ENCODE measurements around the gene TMBIM1. TPM values are rescaled to one million over a fixed set of nuclear protein-coding genes. Genes with fewer than 3 reads are reported as not detected.

Gene TMBIM1
- total RNA-seq, 1 experiment from 2014 or later: 83.7 TPM

DNA sequence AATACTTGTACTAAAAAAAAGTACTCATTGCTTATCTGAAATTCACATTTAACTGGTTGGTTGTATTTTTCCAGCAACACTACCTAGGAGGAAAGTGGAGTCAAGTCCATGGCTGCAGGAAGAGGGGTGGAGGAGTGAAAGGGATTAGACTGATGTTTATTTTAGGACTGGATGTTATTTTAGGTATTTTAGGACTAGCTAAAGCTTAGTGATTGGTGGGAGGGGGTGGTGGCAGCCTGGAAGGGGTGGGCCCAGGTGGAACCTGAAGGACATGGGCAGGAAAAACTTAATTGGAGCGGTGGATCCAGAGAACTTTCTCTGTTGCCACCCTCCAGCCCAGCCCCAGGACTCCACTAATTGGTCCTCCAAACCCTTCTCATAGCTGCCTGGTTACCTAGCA lies 3.9 kb upstream of the TMBIM1 start:
- in situ Hi-C loops (cut with HindIII; ENCODE audit: low sequenced_read_pairs): no loop called here
- no peak for DNase-seq (ENCODE audit: low spot score)

DNA sequence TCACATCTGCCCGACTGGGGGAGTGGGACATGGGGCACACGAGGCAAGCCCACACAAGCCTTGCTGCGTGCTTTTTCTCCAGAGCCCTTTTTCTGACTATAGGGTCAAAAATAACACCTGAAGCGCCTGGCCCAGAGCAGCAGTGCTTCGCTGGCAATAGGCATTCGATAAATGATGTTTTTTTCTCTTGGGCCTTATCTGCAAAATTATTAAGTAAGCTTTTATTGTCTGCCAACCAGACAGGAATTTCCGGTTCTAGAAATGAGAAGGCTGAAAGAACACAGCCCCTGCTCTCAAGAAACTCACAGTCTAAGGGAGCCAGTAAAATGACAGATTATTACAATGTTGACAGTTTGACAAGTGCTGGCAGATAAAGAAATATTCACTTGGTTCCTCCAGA lies 2.7 kb upstream of the TMBIM1 start:
- in situ Hi-C loops (cut with HindIII; ENCODE audit: low sequenced_read_pairs): no loop called here
- no peak for DNase-seq (ENCODE audit: low spot score)

DNA sequence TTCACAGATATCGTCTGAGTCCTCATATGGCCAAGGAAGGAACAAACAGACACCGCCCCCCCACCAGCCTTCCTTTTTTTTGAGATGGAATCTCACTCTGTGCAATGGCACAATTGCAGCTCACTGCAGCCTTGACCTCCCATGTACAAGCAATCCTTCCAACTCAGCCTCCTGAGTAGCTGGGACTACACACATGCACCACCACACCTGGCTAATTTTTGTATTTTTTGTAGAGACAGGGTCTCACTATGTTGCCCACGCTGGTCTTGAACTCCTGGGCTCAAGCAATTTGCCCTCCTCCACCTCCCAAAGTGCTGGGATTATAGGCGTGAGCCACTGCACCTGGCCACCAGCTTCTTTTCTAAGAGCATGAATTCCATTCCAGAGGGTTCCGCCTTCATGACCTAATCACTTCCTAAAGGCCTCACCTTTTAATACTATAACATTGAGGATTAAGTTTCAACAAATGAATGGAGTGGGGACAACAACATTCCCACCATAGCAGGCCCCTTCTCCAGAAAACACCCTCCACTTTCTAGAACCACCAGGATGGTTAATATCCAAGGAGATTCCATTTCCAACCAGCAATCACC lies 2.2 kb upstream of the TMBIM1 start:
- no peak for DNase-seq (ENCODE audit: low spot score)

DNA sequence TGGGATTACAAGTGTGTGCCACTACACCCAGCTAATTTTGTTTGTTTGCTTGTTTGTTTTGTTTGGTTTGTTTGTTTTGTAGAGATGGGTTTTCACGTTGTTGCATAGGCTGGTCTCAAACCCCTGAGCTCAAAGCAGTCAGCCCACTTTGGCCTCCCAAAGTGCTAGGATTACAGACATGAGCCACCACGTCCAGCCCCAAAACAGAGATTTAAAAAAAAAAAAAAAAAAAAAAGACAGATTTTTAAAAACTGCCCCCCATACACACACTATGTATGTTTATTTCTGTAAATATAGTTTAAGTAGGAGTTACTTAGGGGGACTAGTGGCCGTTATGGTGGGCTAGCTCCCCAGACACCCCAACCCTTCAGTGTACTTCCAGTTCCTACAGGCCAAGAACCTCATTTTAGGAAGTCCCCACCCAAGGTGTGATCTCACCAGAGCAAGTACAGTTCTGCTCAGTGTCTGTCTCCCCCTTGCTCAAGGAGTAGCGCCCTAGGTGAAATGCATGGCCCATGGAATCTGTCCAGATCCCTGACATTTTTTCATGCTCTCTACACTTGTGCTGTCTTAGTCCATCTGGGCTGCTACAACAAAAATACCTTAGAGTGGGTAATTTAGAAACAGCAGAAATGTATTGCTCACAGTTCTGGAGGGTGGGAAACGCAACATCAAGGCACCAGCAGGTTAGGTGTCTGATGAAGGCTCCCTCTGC lies 1.6 kb upstream of the TMBIM1 start:
- in situ Hi-C loops (cut with HindIII; ENCODE audit: low sequenced_read_pairs): no loop called here

More for the DNA sequence above, 2.2 kb upstream of the TMBIM1 start:
- in situ Hi-C loops (cut with HindIII; ENCODE audit: low sequenced_read_pairs): no loop called here

DNA sequence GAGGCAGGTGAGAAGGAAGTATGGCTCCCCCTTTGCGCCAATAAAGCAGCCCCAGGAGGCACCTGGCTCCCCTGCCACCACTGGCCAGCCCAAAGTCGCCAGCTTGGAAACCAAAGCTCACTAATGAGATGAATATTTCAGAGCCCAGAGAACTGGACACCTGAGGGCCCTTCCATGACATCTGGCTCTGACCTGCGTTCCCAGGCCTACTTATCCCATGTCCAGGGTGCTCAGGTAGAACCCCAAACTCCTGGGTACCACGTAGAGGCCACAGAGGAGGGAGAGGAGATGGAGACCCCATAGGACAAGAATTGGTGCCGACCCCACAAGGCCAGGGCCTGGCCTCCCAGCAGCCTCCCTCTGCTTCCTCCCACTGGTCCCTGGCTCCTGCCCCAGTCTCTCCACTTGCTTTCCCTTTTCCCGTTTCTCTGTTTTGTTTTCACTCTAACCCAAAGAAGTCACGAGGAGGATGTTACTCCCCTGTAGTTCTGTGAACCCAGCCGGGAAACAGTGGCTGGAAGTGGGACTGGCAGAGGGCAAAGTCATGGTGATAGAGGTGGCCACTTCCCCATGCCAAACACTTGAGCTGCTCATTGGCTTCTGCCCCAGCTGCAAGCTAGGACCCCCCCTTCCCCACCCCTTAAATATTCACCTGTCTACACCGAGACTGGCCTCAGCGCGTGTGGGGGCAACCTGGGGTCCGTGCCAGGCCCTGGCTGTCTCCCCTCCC lies 820 bp downstream of the TMBIM1 start:
- in situ Hi-C loops (cut with HindIII; ENCODE audit: low sequenced_read_pairs): no loop called here
- DNase-seq (ENCODE audit: low spot score): peak; percentile 12

More for the DNA sequence above, 1.6 kb upstream of the TMBIM1 start:
- no peak for DNase-seq (ENCODE audit: low spot score)

DNA sequence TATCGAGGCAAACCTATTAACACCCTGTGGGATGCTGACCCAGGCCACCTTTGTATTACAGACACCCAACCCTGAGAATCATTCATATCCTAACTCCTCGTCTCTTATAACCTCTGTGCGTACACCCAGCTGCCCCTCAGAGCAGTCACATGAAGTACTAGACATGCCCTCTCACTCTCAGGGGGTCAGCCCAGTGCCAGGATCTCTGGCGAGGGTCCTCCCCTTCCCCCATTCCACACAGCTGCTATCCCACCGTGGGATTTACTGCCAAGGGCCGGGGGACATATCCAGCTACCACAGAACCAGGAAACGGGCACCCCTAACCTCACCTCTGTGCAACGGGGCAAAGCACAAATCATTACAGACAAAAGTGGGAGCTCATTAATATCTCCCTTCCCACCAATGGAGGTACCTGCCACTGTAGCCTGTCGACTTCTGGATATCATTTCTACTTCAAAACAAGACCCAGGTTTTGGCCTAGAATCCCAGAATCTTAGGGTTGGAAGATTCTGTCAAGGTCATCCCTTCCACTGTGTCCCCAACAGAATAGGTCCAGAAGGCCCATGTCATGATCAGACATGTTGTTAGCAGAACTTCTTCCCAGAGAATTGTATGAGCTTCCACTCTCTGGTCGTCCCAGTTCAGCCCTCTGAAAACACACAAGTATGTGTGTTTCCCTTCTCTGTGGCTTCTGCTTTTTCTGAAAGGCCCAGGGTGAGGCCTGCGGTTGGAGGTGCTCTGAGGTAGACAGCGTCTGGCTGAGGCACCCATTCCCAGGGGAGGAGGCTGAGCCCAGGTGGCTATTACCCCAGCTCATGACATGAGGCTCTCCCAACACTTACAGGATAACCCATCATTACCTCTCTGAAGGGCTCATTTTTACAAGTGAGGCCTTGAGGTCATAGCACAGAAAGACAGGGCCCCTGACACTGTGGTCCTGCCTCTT lies 1.7 kb downstream of the TMBIM1 start:
- peak; percentile 11 for DNase-seq (ENCODE audit: low spot score)
- in situ Hi-C loops (cut with HindIII; ENCODE audit: low sequenced_read_pairs): no loop called here

DNA sequence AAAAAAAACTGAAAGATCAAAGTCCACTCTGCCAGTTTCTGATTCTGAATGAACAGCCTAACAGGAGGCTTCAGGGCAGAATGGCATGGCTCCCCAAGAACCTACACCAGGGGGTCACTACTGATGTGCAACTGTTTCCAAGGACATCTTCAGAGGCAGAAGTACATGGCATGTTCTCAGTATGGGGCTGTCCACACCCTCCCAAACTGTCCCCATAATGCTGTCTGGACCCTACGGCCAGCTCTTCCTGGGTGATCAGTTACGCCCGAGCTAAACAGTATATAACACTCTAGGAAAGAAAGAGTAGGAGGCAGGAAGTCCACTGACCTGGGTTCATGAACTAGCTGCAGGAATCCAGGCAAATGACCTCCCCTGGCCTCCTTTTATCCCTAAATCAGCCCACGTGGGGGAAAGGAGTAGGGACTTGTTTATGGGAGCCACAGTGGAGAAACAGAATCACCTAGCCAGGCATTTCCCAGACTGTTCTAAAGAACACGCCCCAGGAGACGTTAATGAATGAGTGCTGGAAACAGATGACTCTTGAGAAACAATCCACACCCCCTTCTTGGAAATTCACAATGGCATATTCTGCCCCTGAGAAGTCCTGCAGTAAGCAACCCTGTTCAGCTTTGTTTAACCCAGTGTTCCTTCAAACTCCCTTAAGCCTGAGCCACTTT lies 2.5 kb downstream of the TMBIM1 start:
- DNase-seq (ENCODE audit: low spot score): peak; percentile 10
- in situ Hi-C loops (cut with HindIII; ENCODE audit: low sequenced_read_pairs): no loop called here

DNA sequence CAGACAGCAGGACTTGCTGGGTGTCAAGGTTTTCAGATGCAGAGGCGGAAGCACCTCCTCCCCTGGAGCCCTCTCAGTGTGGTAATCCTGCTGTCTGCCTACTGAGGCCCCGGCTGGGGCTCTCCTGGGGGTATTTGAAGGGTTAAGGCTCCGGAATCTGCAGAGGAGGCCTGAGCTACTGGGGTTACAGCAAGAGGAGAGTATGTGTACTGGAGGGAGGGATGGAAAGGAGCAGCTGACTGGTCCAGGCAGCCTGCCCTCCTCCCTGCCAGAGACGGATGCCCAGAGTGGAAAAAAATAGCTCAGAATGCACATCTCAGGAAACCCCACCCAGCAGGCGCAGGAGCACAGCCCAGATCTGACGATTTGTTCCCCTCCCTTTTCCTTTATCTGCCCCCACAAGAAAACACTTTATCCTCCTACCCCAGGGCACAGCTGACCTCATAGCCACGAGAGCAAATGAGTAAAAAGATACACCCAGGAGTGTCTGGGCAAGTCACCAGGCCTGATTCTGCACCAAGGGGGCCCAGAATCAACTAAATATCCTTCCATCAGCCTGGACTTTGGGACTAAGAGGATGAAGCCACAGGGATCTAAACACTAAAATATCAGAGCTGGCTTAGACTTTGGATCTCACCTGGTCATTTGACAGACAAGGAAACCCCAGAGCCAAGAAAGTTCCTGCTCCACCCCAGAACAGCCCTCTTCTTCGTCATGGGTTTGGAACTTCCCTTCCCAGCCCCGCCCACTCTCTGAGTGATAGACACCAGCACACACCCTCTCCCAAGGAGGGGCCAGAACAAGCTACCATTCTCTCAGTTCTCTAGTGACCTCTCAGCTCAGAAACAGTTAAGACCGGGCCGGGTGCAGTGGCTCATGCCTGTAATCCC lies 5.5 kb downstream of the TMBIM1 start:
- peak; percentile 97 for DNase-seq (ENCODE audit: low spot score)
- in situ Hi-C loops (cut with HindIII; ENCODE audit: low sequenced_read_pairs): no loop called here

DNA sequence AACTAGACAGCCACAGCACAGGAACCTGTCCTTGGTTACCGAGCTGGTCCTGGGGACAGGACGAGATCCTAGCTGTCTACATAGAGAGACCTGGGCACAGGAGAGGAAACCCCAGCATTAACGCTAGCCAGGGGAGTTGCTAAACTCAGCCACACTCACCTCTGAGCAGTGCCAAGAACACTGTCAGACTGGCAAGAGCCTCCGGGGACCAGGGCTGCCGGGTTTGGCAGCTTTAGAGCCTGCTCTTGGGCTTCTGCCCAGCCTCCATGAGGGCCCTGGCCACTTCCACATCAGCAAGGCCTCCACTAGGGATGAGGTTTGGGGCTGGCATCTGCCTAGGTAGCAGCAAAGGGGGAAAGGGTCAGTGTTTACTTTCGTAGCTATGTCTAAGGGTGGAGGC lies 6.7 kb downstream of the TMBIM1 start:
- in situ Hi-C loops (cut with HindIII; ENCODE audit: low sequenced_read_pairs): no loop called here
- peak; percentile 67 for DNase-seq (ENCODE audit: low spot score)

DNA sequence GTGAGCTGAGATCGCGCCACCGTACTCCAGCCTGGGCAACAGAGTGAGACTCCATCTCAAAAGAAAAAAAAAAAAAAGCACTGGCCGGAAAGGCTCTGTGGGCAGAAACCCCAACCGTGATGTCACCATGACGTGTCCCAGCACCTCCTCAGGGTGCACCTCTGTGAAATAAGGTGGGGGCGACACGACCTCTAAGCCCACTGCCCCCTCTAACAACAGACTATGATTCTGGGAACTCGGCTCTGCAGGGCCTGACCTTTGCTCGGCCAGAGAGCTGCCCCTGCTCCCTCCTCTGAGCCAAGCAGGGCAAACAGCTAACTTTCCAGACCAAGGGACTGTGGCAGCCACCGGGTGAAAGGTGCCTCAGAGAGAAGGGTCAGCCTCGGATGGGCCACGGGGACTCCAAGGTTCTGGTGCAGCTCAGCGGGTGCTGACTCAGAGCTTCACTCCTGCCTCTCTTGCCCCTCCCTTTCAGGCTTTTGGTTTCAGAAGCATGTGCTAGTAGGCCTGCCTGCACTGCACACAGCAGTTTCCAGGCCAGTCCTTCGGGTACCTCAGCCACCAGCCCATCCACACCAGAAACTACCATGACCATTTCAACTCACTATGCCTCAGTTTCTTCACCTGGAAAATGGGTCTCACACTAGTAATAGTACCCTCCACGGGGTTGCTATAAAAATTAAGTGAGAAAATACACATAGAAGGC lies 8.0 kb downstream of the TMBIM1 start:
- in situ Hi-C loops (cut with HindIII; ENCODE audit: low sequenced_read_pairs): no loop called here
- no peak for DNase-seq (ENCODE audit: low spot score)

DNA sequence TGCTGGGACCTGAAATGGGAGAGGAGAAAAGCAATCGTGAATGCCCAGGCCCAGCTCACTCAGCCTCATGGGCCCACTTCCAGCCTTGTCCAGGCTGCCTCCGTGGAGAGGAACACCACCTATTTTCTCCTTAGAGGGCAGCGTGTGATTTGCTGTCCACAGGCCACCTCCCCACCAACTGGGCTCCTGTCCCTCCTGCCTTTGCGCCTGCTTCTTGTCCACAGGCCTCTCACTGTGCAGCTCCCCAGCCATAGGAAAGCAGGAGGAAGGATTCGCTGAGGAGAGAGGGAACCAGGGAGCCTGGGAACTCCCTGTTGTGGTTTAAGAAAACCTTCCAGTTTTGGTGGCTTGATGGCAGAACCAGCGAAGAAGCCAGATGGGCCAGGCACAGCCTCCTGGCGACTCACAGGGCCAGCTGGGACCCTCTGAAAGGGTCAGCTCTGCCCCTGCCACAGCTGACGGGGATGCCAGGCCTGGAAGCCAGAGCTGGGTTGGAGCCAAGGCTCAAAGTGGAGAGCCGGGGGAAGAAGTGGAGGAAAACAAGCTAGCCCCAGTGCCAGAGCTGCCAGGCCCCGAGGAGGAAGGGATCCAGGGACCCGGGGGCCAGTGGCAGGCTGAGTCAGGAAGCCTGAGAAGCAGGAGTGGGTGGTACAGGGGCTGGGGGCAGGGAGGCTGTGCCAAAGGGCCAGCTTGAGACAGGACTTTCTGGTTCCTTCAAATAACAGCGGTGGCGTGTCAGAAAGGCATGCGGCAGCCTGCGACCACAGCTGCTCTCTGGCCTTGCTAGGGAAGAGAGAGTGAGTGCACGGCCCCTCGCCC lies 9.9 kb downstream of the TMBIM1 start:
- peak; percentile 83 for DNase-seq (ENCODE audit: low spot score)
- in situ Hi-C loops (cut with HindIII; ENCODE audit: low sequenced_read_pairs): no loop called here

DNA sequence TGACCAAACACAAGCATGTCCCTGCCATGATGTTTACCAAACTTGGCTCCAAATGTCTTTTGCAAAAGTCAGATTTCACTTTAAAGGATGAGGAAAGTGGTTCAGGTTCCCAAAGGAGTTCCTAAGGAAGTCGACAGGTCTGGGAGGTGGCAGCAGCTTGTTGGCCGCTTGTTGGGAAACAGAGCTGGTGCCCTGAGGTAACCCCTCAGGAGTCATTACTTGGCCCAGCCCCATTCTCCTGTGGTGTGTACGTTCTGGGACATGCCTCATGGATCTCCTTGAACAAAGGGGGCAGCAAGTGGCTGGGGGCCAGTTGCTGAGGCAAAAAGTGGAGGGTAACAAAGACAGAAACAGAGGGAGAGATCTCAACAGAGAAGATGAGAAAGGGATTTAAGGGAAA lies 10.9 kb downstream of the TMBIM1 start:
- in situ Hi-C loops (cut with HindIII; ENCODE audit: low sequenced_read_pairs): no loop called here
- DNase-seq (ENCODE audit: low spot score): peak; percentile 53

DNA sequence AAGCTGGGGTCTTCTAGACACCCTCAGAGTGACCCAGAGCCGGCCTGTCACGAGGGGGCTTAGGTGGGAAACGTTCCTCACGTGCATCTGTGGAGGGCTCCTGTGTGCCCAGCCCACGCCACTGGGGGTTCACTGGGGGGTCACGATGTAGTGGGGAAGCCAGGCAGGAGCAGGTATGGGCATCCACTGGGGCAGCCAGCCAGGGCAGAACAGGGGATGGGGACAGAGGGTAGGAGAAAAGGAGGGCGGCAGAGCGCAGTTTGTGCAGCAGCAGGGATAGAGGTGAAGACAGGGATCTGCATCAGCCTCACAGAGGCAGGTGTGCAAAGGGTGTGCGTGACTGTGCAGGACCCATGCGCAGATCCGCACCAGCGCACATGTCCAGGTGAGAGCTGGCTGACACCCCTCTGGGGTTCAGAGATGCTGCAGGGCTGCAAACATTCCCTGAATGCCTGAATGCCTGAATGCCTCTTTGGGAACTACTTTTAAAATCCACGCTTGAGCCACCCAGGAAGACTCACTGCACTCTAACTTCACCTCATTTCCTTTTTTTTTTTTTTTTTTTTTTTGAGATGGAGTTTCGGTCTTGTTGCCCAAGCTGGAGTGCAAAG lies 11.9 kb downstream of the TMBIM1 start:
- in situ Hi-C loops (cut with HindIII; ENCODE audit: low sequenced_read_pairs): no loop called here

DNA sequence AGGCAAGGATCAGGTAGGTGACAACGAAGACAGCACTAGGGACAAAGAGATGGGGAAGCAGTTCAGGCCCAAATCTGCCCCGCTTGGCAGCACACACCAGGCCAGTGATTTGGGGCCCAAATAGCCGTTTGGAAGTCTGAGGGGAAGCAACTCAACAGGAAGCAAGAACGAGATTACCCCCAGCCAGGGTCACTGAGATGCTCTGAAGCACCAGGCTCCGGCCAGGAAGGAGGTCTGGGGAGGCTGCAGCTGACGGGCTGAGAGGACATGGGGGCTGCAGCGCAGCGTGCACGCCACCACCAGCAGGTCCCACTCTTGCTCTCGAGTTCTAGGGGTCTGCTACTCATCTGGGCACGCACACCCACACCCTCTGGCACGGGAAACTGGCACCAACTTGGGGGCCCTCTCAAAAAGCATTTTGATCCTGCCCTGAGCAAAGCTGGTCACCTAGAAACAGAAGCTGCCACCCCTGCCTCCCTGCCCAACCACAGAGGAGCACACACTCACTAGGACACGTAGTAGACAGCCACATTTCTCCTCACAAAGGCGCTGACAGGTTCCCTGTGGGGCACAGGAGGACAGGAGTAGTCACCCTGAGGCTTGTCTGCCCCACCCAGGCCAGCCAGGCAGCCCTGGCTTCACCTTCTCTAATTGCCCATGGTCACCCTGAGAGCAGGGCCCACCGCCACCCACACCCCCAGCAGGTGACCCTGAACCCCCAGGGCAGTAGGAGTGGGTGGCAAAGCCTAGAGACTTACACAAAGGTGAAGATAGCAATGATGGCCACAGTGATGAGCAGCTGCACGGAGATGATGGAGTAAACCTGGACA lies 13.6 kb downstream of the TMBIM1 start:
- in situ Hi-C loops (cut with HindIII; ENCODE audit: low sequenced_read_pairs): no loop called here
- DNase-seq (ENCODE audit: low spot score): no peak

More for the DNA sequence above, 11.9 kb downstream of the TMBIM1 start:
- no peak for DNase-seq (ENCODE audit: low spot score)

DNA sequence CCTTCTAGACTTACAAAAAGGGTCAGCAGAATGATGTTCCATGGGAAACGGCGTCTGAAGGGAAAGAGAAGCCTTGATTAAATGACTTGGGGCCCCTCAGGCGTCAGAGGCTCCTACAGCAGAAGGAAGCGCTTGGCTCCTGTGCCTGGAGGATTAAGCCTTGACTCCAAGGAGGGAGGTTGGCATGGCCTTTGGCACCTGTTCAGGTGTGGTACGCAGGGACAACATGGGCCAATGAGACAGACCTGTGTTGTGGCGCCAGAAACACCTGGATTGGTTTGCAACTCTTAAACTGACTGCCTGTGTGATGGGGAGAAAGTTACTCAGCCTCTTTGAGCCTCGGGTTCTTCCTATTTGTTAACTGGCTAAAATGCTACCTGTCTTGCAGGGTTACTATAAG lies 14.4 kb downstream of the TMBIM1 start:
- no peak for DNase-seq (ENCODE audit: low spot score)
- in situ Hi-C loops (cut with HindIII; ENCODE audit: low sequenced_read_pairs): no loop called here
